GM21576 (cell line): ENCODE measurements around the gene SH3GL1.
"Not testable (repeated sequence)": the region's sequence is repeated elsewhere in the genome, so short reads cannot be mapped to it uniquely, and the experiment has no call there.

Source experiments
- ATAC-seq: cut with Tn5 transposase; IDR thresholded peaks from one replicate; pipeline ENCODE4 v1.9.1; 2021; ENCODE audit warnings: mild to moderate bottlenecking, moderate library complexity; ENCODE audit not compliant: unreplicated experiment

The SH3GL1 gene

GRCh38 chr19:4347521-4347920 lies 52.8 kb downstream of the SH3GL1 start:
- ATAC-seq, result no peak

DNA sequence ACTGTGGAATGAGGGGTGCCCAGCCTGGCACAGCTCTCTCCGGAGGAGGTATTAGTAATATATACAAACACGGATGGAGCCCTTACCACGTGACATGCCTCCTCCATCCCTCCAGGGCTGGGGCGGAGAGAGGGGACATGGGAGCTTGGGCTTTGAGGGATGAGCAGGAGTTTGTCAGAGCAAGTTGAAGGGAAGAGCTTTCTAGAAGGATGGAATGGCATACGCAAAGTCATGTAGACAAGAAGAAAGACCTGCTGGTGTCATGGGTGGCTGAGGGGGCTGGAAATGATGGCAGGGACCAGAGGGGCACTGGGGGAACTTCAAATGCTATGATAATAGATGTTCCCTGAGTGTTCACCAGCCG lies 54.3 kb downstream of the SH3GL1 start:
- ATAC-seq, result no peak

DNA sequence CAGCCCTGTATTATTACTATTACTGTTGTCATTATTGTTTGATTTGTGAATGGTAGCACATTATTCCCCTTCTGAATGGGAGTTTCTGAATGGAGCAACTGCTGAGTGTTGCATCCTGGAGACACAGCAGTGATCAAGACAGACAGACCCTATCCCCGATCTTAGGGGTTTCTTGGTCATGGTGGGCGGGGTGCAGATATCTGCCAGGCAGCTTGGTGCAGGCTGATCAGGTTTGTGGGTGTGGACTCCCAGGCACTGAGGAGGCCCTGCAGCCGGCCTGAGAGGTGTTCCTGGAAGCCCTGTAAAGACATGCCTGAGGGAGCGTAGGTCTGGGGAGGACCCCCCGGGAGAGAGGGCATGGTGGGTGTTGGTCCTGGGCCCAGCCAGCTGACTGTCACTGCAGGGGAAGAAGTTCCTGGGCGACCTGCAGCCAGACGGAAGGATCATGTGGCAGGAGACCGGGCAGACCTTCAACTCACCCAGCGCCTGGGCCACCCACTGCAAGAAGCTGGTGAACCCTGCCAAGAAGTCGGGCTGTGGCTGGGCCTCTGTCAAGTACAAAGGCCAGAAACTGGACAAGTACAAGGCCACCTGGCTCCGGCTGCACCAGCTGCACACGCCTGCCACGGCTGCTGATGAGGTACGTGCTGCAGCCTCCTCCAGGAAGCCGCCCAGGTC lies 54.9 kb downstream of the SH3GL1 start:
- ATAC-seq, result no peak

DNA sequence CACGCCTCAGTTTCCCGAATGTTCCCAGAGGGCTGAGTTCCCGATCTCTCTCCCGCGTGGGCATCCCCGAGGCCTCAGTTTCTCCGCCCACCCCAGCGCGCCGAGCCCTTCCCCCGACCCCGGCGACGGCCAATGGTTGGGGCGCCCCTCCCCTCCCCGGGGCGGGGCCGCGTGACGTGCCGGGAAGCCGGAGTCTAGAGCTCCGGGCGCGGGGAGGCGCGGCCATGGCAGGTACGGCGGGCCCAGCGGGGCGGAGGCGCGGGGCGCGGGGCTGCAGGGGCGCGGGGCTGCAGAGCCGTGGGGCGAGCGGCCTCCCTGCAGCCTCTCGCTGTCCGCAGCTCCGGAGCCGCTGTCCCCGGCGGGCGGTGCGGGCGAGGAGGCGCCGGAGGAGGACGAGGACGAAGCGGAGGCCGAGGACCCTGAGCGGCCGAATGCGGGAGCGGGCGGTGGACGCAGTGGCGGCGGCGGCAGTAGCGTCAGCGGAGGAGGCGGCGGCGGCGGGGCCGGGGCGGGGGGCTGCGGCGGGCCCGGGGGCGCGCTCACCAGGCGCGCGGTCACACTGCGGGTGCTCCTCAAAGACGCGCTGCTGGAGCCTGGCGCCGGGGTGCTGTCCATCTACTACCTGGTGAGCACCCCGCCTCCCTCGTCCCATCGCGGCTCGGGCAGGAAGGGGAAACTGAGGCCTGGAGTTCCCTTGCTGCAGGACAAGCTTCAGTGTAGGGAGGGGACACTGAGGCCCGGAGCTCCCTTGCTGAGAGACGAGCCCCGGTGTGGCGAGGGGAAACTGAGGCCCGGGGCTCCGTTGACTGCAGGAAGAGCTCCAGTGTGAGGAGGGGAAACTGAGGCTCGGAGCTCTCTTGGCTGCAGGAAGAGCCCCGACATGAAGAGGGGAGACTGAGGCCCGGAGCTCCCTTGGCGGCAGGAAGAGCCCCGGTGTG lies 56.7 kb downstream of the SH3GL1 start, which contains the start of gene MPND:
Gene MPND, plus strand, starts transcription at position 193 of the 938 bp plus-strand sequence. Its CDS starts 32 bp downstream, at position 225.
- ATAC-seq, result peak; percentile 52

- ATAC-seq, result peak; percentile 76
Measured at GRCh38 chr19:4342615-4343369, 57.6 kb downstream of the SH3GL1 start.

GRCh38 chr19:4342314-4342614 lies 58.1 kb downstream of the SH3GL1 start:
- ATAC-seq, result no peak

DNA sequence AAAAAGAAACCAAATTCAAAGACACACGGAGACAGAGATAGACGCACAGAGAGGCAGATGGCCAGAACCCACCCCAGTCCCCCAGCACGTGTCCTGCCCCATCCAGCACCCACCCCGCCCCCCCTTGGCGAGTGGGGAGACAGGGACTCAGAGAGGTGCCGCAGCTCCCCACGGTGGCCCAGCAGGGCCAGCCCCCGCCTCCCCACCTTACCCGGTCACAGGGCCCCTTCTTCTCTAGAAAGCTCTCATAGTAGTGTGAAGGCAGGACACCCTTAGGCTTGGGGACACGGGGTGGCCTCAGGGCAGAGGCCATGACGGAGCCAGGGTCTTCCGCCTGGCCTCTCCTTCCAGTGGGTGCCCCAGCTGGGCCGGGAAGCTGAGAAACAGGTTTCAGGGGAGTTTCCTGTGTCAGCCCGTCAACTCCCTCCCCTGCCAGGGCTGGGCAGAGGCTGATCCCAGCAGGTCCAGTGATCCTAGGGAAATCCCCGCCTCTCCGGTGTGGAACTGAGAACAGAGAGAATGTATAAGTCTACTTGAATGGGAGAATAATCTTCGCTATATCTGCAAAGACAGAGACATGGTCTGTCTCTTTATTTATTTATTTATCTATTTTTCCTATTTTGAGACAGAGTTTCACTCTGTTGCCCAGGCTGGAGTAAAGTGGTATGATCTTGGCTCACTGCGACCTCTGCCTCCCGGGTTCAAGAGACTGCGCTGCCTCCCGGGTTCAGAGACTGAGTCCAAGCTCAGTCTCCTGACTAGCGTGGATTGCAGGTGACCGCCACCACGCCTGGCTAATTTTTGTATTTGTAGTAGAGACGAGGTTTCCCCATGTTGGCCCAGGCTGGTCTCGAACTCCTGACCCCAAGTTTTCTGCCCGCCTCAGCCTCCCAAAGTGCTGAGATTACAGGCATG lies 61.6 kb downstream of the SH3GL1 start, which contains the start of gene STAP2:
Gene STAP2, minus strand, starts transcription at position 387 of the 915 bp plus-strand sequence. Its CDS starts 74 bp downstream, at position 313.
- ATAC-seq, result no peak

- ATAC-seq, result no peak
Measured at GRCh38 chr19:4337906-4338440, 62.4 kb downstream of the SH3GL1 start.

DNA sequence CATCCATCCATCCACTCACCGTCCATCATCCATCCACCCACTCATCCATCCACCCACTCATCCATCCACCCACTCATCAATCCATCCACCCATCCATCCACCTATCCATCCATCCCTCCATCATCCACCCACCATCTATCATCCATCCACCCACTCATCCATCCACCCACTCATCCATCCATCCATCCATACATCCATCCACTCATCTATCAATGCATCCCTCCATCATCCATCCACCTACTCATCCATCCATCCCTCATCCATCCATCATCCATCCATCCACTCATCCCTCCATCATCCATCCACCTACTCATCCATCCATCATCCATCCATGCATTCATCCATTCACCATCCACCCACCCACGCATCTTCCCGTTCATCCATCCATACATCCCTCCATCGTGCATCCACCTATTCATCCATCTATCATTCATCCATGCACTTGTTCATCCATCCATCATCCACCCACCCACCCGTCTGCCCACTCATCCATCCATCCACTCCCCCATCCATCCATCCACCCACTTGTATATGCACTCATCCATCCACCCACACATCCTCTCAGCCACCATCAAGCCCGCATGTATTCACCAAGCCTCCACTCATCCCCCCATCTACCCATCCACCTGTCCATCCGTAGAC lies 65.3 kb downstream of the SH3GL1 start:
- ATAC-seq, result no peak

GRCh38 chr19:4329858-4330257 lies 70.5 kb downstream of the SH3GL1 start:
- no peak for ATAC-seq

DNA sequence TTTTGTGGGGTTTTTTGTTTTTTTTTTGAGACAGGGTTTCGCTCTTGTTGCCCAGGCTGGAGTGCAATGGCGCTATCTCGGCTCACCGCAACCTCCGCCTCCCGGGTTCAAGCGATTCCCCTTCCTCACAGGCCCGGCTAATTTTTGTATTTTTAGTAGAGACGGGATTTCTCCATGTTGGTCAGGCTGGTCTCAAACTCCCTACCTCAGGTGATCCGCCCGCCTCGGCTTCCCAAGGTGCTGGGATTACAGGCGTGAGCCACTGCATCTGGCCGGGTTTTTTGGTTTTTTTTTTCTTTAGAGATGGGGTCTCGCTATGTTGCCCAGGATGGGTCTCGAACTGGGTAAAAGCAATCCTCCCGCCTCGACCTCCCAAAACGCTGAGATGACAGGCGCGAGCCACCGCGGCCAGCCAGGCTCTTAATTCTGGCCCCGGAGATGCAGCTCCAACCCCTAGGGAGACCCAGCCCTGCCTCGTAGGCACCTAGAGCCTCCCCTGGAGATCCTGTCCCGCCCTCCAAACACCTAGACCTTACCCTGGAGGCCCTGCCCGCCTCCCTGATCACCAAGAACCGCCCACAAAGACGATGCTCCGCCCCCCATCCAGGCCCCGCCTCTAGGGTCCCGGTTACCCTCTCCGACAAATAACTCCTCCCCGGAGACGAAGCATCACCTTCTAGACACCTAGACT lies 71.2 kb downstream of the SH3GL1 start:
- not testable (repeated sequence) for ATAC-seq

DNA sequence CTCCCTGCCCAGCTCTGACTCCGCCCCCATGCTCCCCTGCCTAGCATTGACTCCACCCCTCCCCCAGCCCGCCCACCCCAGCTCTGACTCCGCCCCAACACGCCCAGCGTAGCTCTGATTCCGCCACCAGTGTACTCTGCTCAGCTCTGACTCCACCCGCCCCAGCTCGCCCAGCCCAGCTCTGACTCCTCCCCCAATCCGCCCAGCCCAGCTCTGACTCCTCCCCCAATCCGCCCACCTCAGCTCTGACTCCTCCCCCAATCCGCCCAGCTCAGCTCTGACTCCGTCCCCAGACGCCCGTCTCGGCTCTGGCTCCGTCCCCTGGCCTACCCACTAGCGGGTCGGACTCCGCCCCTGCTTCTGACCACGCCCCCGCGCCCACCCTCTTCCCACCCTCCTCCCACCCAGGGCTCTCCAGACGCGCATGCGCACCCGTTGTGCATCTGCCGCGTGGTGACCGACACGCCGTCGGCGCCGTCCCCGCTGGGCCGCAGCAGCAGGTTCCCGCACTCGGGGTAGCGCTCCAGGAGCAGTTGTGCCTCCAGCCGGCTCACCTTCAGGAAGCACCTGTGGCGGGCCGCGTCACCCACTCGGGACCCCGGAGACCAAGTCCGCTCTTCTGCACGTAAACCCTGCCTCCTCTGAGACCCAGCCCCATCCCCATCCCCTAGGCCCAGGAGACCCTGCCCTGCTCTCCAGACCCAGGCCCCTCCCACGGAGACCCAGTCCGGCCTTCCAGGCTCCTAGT lies 71.9 kb downstream of the SH3GL1 start:
- peak; percentile 66 for ATAC-seq

GRCh38 chr19:4327877-4328242 lies 72.5 kb downstream of the SH3GL1 start:
- ATAC-seq, result no peak

DNA sequence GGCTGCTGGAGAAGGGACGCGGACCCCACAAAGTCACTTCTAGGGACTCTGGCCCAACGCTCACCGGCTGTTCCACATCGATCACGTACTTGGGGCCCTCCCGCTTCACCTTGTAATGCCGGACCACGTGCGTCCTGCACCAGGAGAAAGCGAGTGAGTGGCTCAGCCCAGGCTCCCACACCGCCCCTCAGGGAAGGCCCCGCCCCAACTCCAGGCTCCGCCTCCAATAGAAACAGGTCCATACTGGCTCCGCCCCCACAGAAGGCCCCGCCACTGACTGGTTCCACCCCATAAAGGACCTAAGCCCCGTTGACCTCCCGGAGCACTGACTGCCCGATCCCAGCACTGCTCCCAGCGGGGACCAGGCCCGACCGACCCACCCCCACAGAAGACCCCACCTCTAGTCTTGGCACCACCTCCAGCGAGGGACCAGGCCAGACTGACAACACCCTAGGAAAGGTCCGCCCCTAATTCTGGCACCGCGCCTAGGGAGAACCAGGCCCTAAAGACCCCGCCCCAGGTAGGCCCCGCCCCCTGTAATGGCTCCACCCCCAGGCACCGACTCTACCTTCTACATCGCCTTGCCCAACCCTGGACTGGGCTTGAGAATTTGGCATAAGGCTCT lies 73.0 kb downstream of the SH3GL1 start:
- no peak for ATAC-seq

GRCh38 chr19:4326837-4327251 lies 73.5 kb downstream of the SH3GL1 start:
- no peak for ATAC-seq

- ATAC-seq, result no peak
Measured at GRCh38 chr19:4326215-4326836, 74.0 kb downstream of the SH3GL1 start.

GRCh38 chr19:4324228-4324627 lies 76.1 kb downstream of the SH3GL1 start:
- no peak for ATAC-seq
